ENCODE data around the gene JAKMIP2.

Gene JAKMIP2

DNA sequence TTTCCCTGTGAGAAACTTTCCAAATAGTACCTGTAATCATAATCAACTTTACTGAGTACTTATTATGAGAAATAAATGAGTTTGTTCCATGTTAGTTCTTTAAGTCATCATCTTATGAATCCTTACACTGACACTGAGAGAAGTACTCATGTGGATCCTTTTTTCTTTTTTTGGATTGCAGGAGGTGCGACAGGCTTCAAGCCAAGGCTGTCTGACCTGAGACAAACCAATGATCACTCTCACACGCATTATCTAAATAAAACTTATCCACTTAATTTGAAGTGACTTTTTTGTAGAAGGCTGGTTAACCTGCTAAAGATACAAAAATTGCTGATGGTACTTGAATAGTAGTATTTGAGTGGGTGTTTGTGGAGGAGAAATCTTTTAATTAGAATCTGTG is 39.5 kb downstream of the JAKMIP2 start:
- Histone ChIP-seq H4K8ac (ENCODE audit: low read depth, low read length) (no peak overlapping the region), H3K56ac (ENCODE audit: low read length) (no peak overlapping the region), H2BK120ac (ENCODE audit: low read depth, low read length) (no peak overlapping the region), H3K27me3 (ENCODE audit: insufficient read depth, low read length, poor library complexity) (no peaks in the 10 kb centered on the region), H2BK15ac (replicated peaks; ENCODE audit: low read depth) (no peak overlapping the region), H3K79me2 (ENCODE audit: control insufficient read depth, insufficient read depth, low read length) (no peaks in the 10 kb centered on the region), H3K18ac (ENCODE audit: low read length) (no peak overlapping the region), H3K79me1 (ENCODE audit: low read length) (no peaks in the 10 kb centered on the region), H4K5ac (ENCODE audit: low read length) (no peak overlapping the region), H3K4me3 (ENCODE audit: low read length) (no peak overlapping the region), H2BK5ac (ENCODE audit: low read length) (no peak overlapping the region), H3K23ac (ENCODE audit: low read length) (no peak overlapping the region), H3K4me1 (ENCODE audit: control insufficient read depth, low read depth, low read length) (no peaks in the 10 kb centered on the region), H3K4ac (ENCODE audit: low read depth, low read length) (no peak overlapping the region), H3K4me2 (ENCODE audit: low read length) (no peak overlapping the region), H3K27ac (ENCODE audit: low read depth, low read length) (no peak overlapping the region), H2AK5ac (ENCODE audit: low read length) (no peak overlapping the region), H3K9ac (ENCODE audit: low read length) (no peak overlapping the region), H3K36me3 (ENCODE audit: control insufficient read depth, insufficient read depth, low read length) (no peaks in the 10 kb centered on the region)
- WGBS (ENCODE audit: extremely low coverage, insufficient coverage, low lambda C conversion rate): no CpG with 5 or more reads among the region's 2 CpGs
- DNase-seq: no peak

- H3K4me2 ChIP-seq (ENCODE audit: low read length): no peak overlapping the region
- no peak overlapping the region for H3K23ac ChIP-seq (ENCODE audit: low read length)
- H2BK120ac ChIP-seq (ENCODE audit: low read depth, low read length): no peak overlapping the region
- H3K27me3 ChIP-seq (ENCODE audit: insufficient read depth, low read length, poor library complexity): no peaks in the 10 kb centered on the region
- H3K18ac ChIP-seq (ENCODE audit: low read length): no peak overlapping the region
- H3K4me1 ChIP-seq (ENCODE audit: control insufficient read depth, low read depth, low read length): no peaks in the 10 kb centered on the region
- H3K9ac ChIP-seq (ENCODE audit: low read length): no peak overlapping the region
- no peaks in the 10 kb centered on the region for H3K79me1 ChIP-seq (ENCODE audit: low read length)
- no peak overlapping the region for H2AK5ac ChIP-seq (ENCODE audit: low read length)
- no peak overlapping the region for H3K4me3 ChIP-seq (ENCODE audit: low read length)
- DNase-seq: no peak
- H3K36me3 ChIP-seq (ENCODE audit: control insufficient read depth, insufficient read depth, low read length): no peaks in the 10 kb centered on the region
- no peak overlapping the region for H3K27ac ChIP-seq (ENCODE audit: low read depth, low read length)
- no peak overlapping the region for H3K56ac ChIP-seq (ENCODE audit: low read length)
- WGBS (ENCODE audit: extremely low coverage, insufficient coverage, low lambda C conversion rate): no CpG with 5 or more reads among the region's 4 CpGs
- no peak overlapping the region for H2BK5ac ChIP-seq (ENCODE audit: low read length)
- H3K4ac ChIP-seq (ENCODE audit: low read depth, low read length): no peak overlapping the region
- no peaks in the 10 kb centered on the region for H3K79me2 ChIP-seq (ENCODE audit: control insufficient read depth, insufficient read depth, low read length)
- no peak overlapping the region for H2BK15ac ChIP-seq (replicated peaks; ENCODE audit: low read depth)
- no peak overlapping the region for H4K5ac ChIP-seq (ENCODE audit: low read length)
- H4K8ac ChIP-seq (ENCODE audit: low read depth, low read length): no peak overlapping the region
Measured at GRCh38 chr5:147742151-147742550, 40.4 kb downstream of the JAKMIP2 start.

GRCh38 chr5:147740864-147741263 is 41.7 kb downstream of the JAKMIP2 start:
- no peak overlapping the region for H3K27ac ChIP-seq (ENCODE audit: low read depth, low read length)
- no peaks in the 10 kb centered on the region for H3K79me2 ChIP-seq (ENCODE audit: control insufficient read depth, insufficient read depth, low read length)
- H2AK5ac ChIP-seq (ENCODE audit: low read length): no peak overlapping the region
- no peak overlapping the region for H4K8ac ChIP-seq (ENCODE audit: low read depth, low read length)
- no peak overlapping the region for H3K4me3 ChIP-seq (ENCODE audit: low read length)
- H3K4me2 ChIP-seq (ENCODE audit: low read length): no peak overlapping the region
- no peaks in the 10 kb centered on the region for H3K36me3 ChIP-seq (ENCODE audit: control insufficient read depth, insufficient read depth, low read length)
- no peak overlapping the region for H3K56ac ChIP-seq (ENCODE audit: low read length)
- H3K79me1 ChIP-seq (ENCODE audit: low read length): no peaks in the 10 kb centered on the region
- no peak overlapping the region for H2BK15ac ChIP-seq (replicated peaks; ENCODE audit: low read depth)
- no peaks in the 10 kb centered on the region for H3K27me3 ChIP-seq (ENCODE audit: insufficient read depth, low read length, poor library complexity)
- H2BK5ac ChIP-seq (ENCODE audit: low read length): no peak overlapping the region
- H3K4me1 ChIP-seq (ENCODE audit: control insufficient read depth, low read depth, low read length): no peaks in the 10 kb centered on the region
- no peak overlapping the region for H3K23ac ChIP-seq (ENCODE audit: low read length)
- no peak overlapping the region for H3K18ac ChIP-seq (ENCODE audit: low read length)
- no peak overlapping the region for H2BK120ac ChIP-seq (ENCODE audit: low read depth, low read length)
- no peak overlapping the region for H3K4ac ChIP-seq (ENCODE audit: low read depth, low read length)
- no peak overlapping the region for H4K5ac ChIP-seq (ENCODE audit: low read length)
- no peak overlapping the region for H3K9ac ChIP-seq (ENCODE audit: low read length)
- no CpG with 5 or more reads among the region's 4 CpGs for WGBS (ENCODE audit: extremely low coverage, insufficient coverage, low lambda C conversion rate)
- DNase-seq: no peak

DNA sequence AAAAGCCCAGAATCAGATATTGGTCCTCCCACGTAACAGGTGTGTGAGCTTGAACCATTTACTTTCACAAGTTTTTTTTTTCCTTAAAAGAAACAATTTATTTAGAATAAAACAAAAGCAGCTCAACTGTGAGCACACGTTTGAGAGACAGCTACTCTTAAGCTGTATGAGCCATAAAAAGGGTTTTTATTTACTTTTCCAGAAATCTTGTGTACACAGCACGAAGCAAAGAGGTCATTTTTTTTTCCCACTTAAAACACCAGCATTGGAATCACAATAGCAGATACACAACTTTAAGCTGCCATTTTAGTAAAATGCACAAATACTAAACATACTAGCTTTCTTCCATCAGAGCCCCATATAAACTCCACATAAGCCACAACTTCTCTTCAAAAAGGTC is 44.6 kb downstream of the JAKMIP2 start:
- no peak overlapping the region for H3K23ac ChIP-seq (ENCODE audit: low read length)
- no peak overlapping the region for H3K4me2 ChIP-seq (ENCODE audit: low read length)
- DNase-seq: no peak
- H3K27ac ChIP-seq (ENCODE audit: low read depth, low read length): no peak overlapping the region
- H2AK5ac ChIP-seq (ENCODE audit: low read length): no peak overlapping the region
- no peak overlapping the region for H4K5ac ChIP-seq (ENCODE audit: low read length)
- H3K4me1 ChIP-seq (ENCODE audit: control insufficient read depth, low read depth, low read length): no peaks in the 10 kb centered on the region
- no peaks in the 10 kb centered on the region for H3K79me2 ChIP-seq (ENCODE audit: control insufficient read depth, insufficient read depth, low read length)
- H3K36me3 ChIP-seq (ENCODE audit: control insufficient read depth, insufficient read depth, low read length): no peaks in the 10 kb centered on the region
- H2BK120ac ChIP-seq (ENCODE audit: low read depth, low read length): no peak overlapping the region
- no peak overlapping the region for H2BK15ac ChIP-seq (replicated peaks; ENCODE audit: low read depth)
- no peak overlapping the region for H3K56ac ChIP-seq (ENCODE audit: low read length)
- no peak overlapping the region for H3K9ac ChIP-seq (ENCODE audit: low read length)
- H2BK5ac ChIP-seq (ENCODE audit: low read length): no peak overlapping the region
- no peak overlapping the region for H4K8ac ChIP-seq (ENCODE audit: low read depth, low read length)
- no peak overlapping the region for H3K4me3 ChIP-seq (ENCODE audit: low read length)
- no peak overlapping the region for H3K4ac ChIP-seq (ENCODE audit: low read depth, low read length)
- no peak overlapping the region for H3K18ac ChIP-seq (ENCODE audit: low read length)
- H3K27me3 ChIP-seq (ENCODE audit: insufficient read depth, low read length, poor library complexity): no peaks in the 10 kb centered on the region
- no CpG with 5 or more reads among the region's 3 CpGs for WGBS (ENCODE audit: extremely low coverage, insufficient coverage, low lambda C conversion rate)
- no peaks in the 10 kb centered on the region for H3K79me1 ChIP-seq (ENCODE audit: low read length)

GRCh38 chr5:147735621-147736125 is 46.9 kb downstream of the JAKMIP2 start:
- Histone ChIP-seq H3K9ac (ENCODE audit: low read length) (no peak overlapping the region), H2BK5ac (ENCODE audit: low read length) (no peak overlapping the region), H3K4me3 (ENCODE audit: low read length) (no peak overlapping the region), H3K18ac (ENCODE audit: low read length) (no peak overlapping the region), H3K27ac (ENCODE audit: low read depth, low read length) (no peak overlapping the region), H3K79me2 (ENCODE audit: control insufficient read depth, insufficient read depth, low read length) (no peaks in the 10 kb centered on the region), H3K79me1 (ENCODE audit: low read length) (no peaks in the 10 kb centered on the region), H2AK5ac (ENCODE audit: low read length) (no peak overlapping the region), H3K36me3 (ENCODE audit: control insufficient read depth, insufficient read depth, low read length) (no peaks in the 10 kb centered on the region), H4K8ac (ENCODE audit: low read depth, low read length) (no peak overlapping the region), H3K23ac (ENCODE audit: low read length) (no peak overlapping the region), H2BK120ac (ENCODE audit: low read depth, low read length) (no peak overlapping the region), H3K4me1 (ENCODE audit: control insufficient read depth, low read depth, low read length) (no peaks in the 10 kb centered on the region), H3K4ac (ENCODE audit: low read depth, low read length) (no peak overlapping the region), H4K5ac (ENCODE audit: low read length) (no peak overlapping the region), H2BK15ac (replicated peaks; ENCODE audit: low read depth) (no peak overlapping the region), H3K56ac (ENCODE audit: low read length) (no peak overlapping the region), H3K4me2 (ENCODE audit: low read length) (no peak overlapping the region), H3K27me3 (ENCODE audit: insufficient read depth, low read length, poor library complexity) (no peaks in the 10 kb centered on the region)
- DNase-seq: no peak

GRCh38 chr5:147734894-147735293 is 47.6 kb downstream of the JAKMIP2 start:
- no peak overlapping the region for H3K9ac ChIP-seq (ENCODE audit: low read length)
- no peak overlapping the region for H4K5ac ChIP-seq (ENCODE audit: low read length)
- H2BK5ac ChIP-seq (ENCODE audit: low read length): no peak overlapping the region
- H2BK15ac ChIP-seq (replicated peaks; ENCODE audit: low read depth): no peak overlapping the region
- H3K56ac ChIP-seq (ENCODE audit: low read length): no peak overlapping the region
- no peaks in the 10 kb centered on the region for H3K36me3 ChIP-seq (ENCODE audit: control insufficient read depth, insufficient read depth, low read length)
- H2AK5ac ChIP-seq (ENCODE audit: low read length): no peak overlapping the region
- H3K4me3 ChIP-seq (ENCODE audit: low read length): no peak overlapping the region
- no peak overlapping the region for H3K27ac ChIP-seq (ENCODE audit: low read depth, low read length)
- no peaks in the 10 kb centered on the region for H3K79me2 ChIP-seq (ENCODE audit: control insufficient read depth, insufficient read depth, low read length)
- H3K79me1 ChIP-seq (ENCODE audit: low read length): no peaks in the 10 kb centered on the region
- H3K4ac ChIP-seq (ENCODE audit: low read depth, low read length): no peak overlapping the region
- no peak overlapping the region for H3K4me2 ChIP-seq (ENCODE audit: low read length)
- no peak overlapping the region for H3K23ac ChIP-seq (ENCODE audit: low read length)
- H2BK120ac ChIP-seq (ENCODE audit: low read depth, low read length): no peak overlapping the region
- H3K4me1 ChIP-seq (ENCODE audit: control insufficient read depth, low read depth, low read length): no peaks in the 10 kb centered on the region
- no CpG with 5 or more reads among the region's 4 CpGs for WGBS (ENCODE audit: extremely low coverage, insufficient coverage, low lambda C conversion rate)
- H3K27me3 ChIP-seq (ENCODE audit: insufficient read depth, low read length, poor library complexity): no peaks in the 10 kb centered on the region
- peak overlapping the region; percentile 13 for H4K8ac ChIP-seq (ENCODE audit: low read depth, low read length)
- H3K18ac ChIP-seq (ENCODE audit: low read length): no peak overlapping the region
- no peak for DNase-seq
